Fibroblast of the aortic adventitia (primary cell): ENCODE measurements around the gene EEFSEC. TPM values are rescaled to one million over a fixed set of nuclear protein-coding genes. Genes with fewer than 3 reads are reported as not detected.

Experiments used
- DNase-seq: peaks from one replicate; pipeline ENCODE4 v3.0.0-alpha.2; 2010; ENCODE audit warnings: low read depth
- H3K4me3 ChIP-seq: 2 replicates; pipeline ENCODE4 v1.5.1; 2011; ENCODE audit warnings: low read depth, mild to moderate bottlenecking, control low read depth, low read length, moderate library complexity
- total RNA-seq: library from RNA; depleted of rRNA; stranded (reverse); fragments of >200 nt; gene quantifications from 2 replicates; pipeline ENCODE4 v1.2.3, GENCODE V29; 2012; ENCODE audit warnings: low replicate concordance
- TF ChIP-seq, protein P1 (sequence below): IDR thresholded peaks from 2 replicates; pipeline ENCODE4 v1.5.1; 2011; ENCODE audit warnings: mild to moderate bottlenecking, low read length, control low read depth, inconsistent platforms; ENCODE audit not compliant: insufficient read depth

The EEFSEC gene
- total RNA-seq, 1 donor = 8.1 TPM

DNA sequence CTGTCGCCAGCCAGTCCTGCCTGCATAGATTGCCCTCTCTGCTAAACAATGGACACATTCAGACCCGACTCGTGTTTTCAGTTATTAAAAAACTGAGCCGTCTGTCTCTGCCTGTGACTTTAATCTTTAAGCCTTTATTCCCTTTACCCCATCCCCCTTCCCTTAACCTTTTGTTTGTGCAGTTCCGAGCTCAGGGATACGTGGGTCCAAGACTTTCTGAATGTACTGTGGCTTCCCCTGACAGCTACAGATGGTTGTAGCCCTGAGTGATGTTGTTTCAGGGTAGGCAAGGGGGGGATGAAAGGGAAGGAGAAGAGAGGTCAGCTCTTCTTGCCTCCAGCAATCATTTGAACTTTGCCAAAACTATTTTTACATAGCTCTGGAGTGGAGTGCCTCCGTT is 44.6 kb downstream of the EEFSEC start:
- TF ChIP-seq, protein P1, sequence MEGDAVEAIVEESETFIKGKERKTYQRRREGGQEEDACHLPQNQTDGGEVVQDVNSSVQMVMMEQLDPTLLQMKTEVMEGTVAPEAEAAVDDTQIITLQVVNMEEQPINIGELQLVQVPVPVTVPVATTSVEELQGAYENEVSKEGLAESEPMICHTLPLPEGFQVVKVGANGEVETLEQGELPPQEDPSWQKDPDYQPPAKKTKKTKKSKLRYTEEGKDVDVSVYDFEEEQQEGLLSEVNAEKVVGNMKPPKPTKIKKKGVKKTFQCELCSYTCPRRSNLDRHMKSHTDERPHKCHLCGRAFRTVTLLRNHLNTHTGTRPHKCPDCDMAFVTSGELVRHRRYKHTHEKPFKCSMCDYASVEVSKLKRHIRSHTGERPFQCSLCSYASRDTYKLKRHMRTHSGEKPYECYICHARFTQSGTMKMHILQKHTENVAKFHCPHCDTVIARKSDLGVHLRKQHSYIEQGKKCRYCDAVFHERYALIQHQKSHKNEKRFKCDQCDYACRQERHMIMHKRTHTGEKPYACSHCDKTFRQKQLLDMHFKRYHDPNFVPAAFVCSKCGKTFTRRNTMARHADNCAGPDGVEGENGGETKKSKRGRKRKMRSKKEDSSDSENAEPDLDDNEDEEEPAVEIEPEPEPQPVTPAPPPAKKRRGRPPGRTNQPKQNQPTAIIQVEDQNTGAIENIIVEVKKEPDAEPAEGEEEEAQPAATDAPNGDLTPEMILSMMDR = no peak
- no peak for DNase-seq
- H3K4me3 ChIP-seq = no peak overlapping the region

DNA sequence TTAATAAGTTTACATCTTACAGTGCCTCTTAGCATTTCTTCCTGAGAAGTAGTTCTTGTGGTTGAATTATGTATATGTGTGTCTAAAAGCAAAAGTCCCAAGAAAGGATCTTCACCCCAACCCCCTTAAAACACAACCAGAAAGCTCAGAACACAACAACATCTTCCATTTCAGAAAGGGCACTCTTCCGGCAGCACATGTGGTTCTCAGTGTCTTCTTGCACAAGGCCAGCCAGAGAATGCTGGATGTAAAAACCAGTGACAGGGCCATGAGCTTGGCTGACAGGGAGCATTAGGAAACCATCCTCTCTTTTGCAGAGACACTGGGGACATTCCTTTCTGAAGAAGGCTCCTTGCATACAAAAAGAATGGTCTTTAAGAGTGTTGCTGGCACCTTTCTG is 45.0 kb downstream of the EEFSEC start:
- DNase-seq = no peak
- no peak overlapping the region for H3K4me3 ChIP-seq
- TF ChIP-seq, protein P1 = no peak

DNA sequence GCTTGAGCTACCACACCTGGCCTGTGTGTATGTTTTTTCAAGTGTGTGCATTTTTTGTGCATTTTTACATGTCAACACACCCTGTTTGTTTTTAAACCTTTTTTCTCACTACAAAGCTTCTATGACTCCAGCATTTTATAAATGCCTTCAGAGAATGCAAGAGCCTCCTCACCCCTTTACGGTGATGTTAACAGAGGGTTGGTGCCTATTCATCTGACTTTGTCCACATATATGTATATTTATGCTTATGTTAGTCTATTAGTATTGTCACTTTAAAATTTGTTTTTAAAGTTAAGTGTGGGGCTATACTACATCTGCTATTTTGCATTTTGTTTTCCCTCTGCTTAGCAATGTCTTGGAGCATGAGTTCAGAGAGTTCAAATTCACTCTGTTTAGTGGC is 45.8 kb downstream of the EEFSEC start:
- TF ChIP-seq, protein P1 = no peak
- H3K4me3 ChIP-seq = no peak overlapping the region
- no peak for DNase-seq

DNA sequence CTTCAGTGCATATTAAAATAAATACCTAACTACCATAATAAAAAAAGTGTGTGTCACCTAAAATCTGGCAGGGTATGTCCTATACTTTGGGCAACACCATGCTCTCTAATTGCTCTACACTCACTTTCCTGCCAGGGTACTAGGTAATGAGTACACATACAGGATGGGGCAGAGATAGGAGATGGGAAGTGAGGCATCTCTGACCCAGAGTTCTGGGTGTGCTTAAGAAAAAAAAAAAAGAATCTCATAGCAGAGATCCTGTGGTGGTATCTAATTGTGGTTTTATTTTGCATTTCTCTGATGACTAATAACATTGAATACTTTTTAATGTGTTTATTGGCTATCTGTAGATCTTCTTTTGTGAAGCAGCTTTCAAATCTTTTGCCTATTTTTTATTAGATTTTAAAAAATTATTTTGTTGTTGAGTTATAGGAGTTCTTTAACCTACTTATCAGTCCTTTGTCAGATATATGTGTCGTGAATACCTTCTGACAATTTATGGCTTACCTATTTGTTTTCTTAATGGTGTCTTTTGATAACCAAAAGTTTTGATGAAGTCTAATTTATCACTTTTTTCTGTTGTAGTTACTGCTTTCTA is 48.0 kb downstream of the EEFSEC start:
- no peak overlapping the region for H3K4me3 ChIP-seq

DNA sequence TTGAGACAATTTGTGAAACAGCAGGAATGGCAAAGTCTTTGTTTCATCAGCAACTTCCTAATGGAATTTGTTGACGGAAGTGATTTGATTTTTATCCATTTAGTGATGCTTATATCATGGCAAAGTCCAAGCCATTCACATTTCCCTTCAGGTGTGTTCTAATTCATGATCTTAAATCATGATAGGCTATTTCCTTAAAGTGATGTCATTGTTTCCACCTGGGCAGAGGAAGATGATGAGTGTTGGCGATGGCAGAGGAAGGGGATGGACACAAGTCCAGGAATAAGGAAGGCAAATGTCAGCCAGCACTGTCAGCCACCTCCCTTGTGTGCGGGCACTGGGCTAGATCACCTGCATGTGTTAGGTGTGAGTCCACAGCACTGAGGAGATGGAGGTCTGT is 49.9 kb downstream of the EEFSEC start:
- no peak overlapping the region for H3K4me3 ChIP-seq
- TF ChIP-seq, protein P1 = no peak
- DNase-seq = no peak

More for the DNA sequence above, 48.0 kb downstream of the EEFSEC start:
- TF ChIP-seq, protein P1 = no peak
- DNase-seq = no peak

DNA sequence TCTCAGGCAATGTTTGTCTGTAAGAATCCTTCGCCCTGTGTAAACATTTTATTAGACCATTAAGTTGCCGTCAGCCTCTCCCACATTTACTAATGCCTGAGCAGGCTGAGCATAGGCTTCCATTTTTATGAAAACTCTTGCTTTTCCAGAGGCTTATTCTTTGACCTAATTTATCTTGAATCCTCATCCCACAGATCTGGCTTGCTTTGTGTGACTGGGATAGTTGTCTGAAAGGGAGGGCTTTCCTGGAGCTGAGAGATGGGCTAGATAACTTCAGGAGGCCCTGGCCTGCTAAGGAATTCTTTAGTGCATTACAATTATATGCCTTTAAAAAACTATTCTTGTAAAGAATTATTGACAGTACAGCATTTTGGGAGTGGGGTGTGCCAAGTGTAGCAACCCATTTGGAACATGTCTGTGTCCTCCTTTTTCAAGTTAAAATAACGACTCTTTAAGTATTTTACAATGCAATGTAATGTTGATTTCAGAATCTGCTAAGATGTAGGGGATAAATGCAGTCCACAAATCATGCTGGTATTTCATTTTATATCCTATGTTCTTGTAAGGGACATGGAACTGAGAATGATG is 52.4 kb downstream of the EEFSEC start:
- no peak for DNase-seq
- no peak overlapping the region for H3K4me3 ChIP-seq
- TF ChIP-seq, protein P1 = no peak

DNA sequence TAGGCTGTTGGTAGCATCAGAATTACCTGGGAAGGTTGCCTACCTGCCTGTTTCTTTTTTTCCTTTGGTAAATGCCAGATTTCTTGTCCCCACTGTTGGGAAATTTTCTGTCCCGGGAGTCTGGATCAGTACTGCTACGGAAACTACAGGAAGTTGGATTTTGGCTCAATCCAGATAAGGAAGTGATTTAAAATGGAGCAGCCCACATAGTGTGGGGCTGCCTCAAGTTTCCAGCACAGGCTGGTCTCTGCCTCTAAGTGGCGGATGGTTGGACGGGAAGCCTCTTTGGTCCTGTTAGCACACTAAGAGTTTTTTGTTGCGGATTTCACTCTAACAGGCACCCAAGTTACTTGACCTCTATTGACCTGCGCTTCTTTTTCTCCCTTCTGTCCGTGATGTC is 54.7 kb downstream of the EEFSEC start:
- H3K4me3 ChIP-seq = no peak overlapping the region
- no peak for DNase-seq
- TF ChIP-seq, protein P1 = no peak
